CD4-positive, alpha-beta T cell treated with Interleukin-15 for 4 hours (primary cell): Measurements from ENCODE around the gene SCUBE2.
"Not testable (repeated sequence)": the region's sequence is repeated elsewhere in the genome, so short reads cannot be mapped to it uniquely, and the experiment has no call there.

Source experiments
- DNase-seq: peaks from one replicate; pipeline ENCODE4 v3.0.0-alpha.2; 2020; ENCODE audit warnings: low spot score

The SCUBE2 gene

GRCh38 chr11:9104580-9104979, 13.2 kb upstream of the SCUBE2 start:
- DNase-seq: no peak

GRCh38 chr11:9103542-9104276, 12.3 kb upstream of the SCUBE2 start:
- no peak for DNase-seq

DNA sequence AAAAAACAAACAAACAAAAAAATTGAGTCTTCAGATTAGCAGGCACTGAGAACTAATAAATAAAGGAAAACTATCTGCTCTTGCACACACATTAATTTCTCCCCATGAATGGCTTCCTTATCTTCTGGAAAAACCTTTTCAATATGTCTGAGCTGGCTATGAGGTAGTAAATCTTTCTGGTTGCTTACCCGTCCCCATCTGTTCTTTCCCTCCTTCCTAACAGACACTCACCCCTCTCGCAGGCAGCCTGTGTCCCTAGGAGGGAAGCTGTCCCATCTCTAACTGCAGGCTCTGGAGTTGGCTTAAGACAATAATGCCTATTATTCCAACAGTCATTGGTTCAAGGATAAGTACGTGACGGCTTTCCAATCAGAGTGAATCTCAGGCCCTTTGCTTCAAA, 8.2 kb upstream of the SCUBE2 start:
- no peak for DNase-seq

DNA sequence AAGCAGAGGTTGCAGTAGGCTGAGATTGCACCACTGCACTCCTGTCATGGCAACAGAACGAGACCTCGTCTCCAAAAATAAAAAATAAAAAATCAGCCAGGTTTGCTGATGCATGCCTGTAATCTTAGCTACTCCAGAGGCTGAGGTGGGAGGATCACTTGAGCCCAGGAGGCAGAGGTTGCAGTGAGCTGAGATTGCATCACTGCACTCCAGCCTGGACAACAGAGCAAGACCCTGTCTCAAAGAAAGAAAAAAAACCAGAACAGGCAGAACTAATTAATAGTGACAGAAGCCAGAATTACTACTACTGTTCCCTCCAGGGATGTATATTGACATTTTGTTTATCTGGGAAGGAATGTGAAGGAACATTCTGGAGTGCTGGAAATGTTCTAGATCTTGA, 7.1 kb upstream of the SCUBE2 start:
- DNase-seq: not testable (repeated sequence)

DNA sequence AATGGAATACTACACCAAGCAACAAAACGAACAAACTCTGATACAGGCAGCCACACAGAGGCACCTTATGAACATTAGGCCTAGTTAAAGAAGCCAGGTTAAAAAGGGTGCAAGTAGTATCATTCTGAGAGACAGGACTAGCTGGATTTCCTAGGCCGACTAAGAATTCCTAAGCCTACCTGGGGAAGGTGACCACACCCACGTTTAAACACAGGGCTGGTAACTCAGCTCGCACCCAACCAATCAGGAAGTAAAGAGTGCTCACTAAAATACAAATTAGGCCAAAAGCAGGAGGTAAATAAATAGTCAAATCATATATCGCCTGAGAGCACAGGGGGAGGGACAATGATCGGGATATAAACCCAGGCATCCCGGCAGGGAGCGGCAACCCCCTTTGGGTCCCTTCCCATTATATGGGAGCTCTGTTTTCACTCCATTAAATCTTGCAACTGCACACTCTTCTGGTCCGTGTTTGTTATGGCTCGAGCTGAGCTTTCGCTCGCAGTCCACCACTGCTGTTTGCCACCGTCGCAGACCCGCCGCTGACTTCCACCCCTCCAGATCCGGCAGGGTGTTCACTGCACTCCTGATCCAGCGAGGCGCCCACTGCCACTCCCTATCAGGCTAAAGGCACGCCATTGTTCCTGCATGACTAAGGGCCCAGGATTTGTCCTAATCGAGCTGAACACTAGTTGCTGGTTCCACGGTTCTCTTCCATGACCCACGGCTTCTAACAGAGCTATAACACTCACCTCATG, 6.0 kb upstream of the SCUBE2 start:
- not testable (repeated sequence) for DNase-seq

- DNase-seq: no peak
These were observed 5.0 kb upstream of the SCUBE2 start for GRCh38 chr11:9096427-9096826.

DNA sequence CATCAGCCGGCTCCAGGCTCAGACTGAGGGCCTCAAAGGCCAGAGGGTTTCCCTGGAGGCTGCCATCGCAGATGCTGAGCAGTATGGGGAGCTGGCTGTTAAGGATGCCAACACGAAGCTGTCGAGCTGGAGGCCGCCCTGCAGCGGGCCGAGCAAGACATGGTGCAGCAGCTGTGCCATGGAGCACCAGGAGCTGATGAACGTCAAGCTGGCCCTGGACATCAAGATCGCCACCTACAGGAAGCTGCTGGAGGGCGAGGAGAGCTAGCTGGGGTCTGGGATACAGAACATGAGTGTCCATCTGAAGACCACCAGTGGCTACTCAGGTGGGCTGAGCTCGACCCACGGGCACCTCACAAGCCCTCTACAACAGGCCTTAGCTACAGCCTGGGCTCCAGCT, 4.0 kb upstream of the SCUBE2 start:
- DNase-seq: no peak

- DNase-seq: no peak
These were observed 3.0 kb upstream of the SCUBE2 start for GRCh38 chr11:9094420-9094819.

DNA sequence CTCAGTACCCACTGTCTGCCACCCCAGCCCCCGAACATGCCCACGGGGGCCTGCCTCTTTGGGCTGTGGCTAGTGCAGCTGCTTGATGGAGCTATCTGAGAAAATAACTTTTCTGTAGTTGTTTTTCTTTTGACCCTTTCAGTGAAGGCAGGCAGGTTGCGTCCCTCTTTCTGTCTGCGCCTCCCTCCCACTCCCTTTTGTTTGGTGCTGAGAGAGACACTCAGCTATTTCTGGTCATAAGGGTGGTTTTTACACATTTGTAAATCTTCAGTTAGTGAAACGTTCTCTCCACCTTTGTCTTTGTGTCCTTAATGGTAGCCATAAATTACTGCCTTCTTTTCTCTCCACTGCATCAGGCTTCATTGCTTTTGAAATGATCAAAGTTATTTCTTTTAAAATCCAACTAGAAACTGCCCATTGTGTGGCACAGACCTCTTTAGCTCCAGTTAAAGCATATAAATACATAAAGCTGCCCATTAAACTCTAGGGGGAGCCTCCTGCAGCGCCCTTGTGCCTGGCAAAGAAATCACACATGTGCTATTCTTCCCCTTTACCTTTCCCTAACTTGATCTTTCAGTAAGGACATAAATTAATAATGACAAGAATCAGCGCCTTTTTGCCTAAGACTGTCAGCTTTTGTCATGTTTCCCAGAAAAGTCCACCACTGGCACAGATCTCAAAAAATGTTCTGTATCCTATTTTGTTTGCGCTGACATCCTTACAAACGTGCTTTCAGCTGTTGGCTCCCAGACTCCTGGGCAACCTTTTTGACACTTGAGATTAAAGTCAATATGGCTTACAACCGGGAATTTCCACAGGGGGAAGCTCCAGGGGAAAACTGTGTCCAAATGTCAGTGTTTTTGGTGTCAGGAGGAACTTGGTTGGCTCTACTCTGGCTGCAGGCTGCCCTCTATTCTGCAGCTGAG, 1.7 kb upstream of the SCUBE2 start:
- DNase-seq: no peak

- DNase-seq: no peak
These were observed 673 bp upstream of the SCUBE2 start for GRCh38 chr11:9092072-9092471.

DNA sequence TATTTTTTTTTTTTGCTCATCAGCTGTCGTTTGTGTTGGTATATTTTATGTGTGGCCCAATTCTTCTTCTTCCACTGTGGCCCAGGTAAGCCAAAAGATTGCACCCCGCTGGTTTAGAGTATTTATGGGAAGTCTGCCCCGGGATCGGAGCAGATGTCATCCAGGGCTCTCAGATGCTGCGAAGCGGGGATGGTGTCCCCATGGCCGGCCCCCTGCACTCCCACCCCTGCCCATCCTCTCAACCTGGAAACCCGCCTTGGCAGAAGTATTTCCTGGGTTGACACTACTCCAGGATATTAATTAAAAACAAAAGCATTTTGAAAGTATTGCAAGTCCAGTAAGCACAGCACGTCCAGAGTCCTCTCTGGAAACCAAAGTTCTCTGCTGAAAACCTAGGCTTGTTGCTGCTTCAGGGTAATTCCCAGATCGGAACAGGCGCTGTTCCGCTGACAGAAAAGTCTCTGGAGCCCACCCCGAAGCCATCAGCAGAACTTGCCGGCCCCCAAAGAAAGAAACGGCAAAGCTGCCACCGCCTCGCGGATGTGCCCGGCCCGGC, 833 bp downstream of the SCUBE2 start:
- DNase-seq: no peak

- DNase-seq: no peak
These were observed 1.8 kb downstream of the SCUBE2 start for GRCh38 chr11:9089636-9090035.

GRCh38 chr11:9089061-9089460, 2.3 kb downstream of the SCUBE2 start:
- DNase-seq: no peak

- DNase-seq: no peak
These were observed 8.8 kb downstream of the SCUBE2 start for GRCh38 chr11:9082575-9082974.

- DNase-seq: no peak
These were observed 10.2 kb downstream of the SCUBE2 start for GRCh38 chr11:9081153-9081552.

GRCh38 chr11:9078113-9079086, 13.0 kb downstream of the SCUBE2 start:
- no peak for DNase-seq

DNA sequence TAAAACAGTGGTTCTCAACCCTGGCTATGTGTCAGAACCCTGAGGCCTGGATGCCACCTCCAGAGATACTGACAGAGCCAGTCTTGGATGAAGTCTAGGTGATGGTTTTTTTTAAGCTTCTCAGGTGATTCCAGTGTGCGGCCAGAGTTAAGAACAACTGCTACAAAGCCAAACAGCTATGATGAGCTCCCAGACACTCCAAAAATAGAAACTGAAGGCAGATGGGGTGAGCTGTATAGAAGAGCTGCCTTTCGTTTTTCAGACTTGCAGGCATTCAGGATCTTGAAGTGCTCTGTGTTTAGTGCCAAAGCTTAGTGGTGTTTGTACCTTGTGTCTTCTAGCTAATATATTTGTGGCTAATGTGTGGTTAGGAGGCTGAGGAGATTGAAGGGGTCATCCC, 14.2 kb downstream of the SCUBE2 start:
- no peak for DNase-seq

- DNase-seq: no peak
These were observed 14.7 kb downstream of the SCUBE2 start for GRCh38 chr11:9076661-9077060.

GRCh38 chr11:9076046-9076445, 15.4 kb downstream of the SCUBE2 start:
- no peak for DNase-seq

- DNase-seq: no peak
These were observed 15.8 kb downstream of the SCUBE2 start for GRCh38 chr11:9075556-9075955.
